HS-5 (cell line): ENCODE data around the gene SIVA1.

ENCODE experiments used
- DNase-seq: peaks from one replicate; pipeline ENCODE4 v3.0.0-alpha.2; 2012; ENCODE audit warnings: low read depth

The SIVA1 gene

GRCh38 chr14:104797115-104798044, 44.4 kb downstream of the SIVA1 start:
- DNase-seq: no peak

GRCh38 chr14:104798300-104799243, 45.6 kb downstream of the SIVA1 start:
- DNase-seq: no peak

- no peak for DNase-seq
Observed at GRCh38 chr14:104799244-104800014, 46.5 kb downstream of the SIVA1 start.

- no peak for DNase-seq
Observed at GRCh38 chr14:104800015-104800770, 47.2 kb downstream of the SIVA1 start.

GRCh38 chr14:104800771-104801519, 48.0 kb downstream of the SIVA1 start, which contains the start of gene ZBTB42:
TSS of gene ZBTB42 (plus strand) at chr14:104801101. CDS start at chr14:104801198, 97 bp downstream.
- DNase-seq: peak; percentile 4

GRCh38 chr14:104801520-104802393, 48.8 kb downstream of the SIVA1 start:
- no peak for DNase-seq

- no peak for DNase-seq
Observed at GRCh38 chr14:104802394-104803184, 49.6 kb downstream of the SIVA1 start.

- DNase-seq: no peak
Observed at GRCh38 chr14:104803280-104803911, 50.4 kb downstream of the SIVA1 start.

- DNase-seq: no peak
Observed at GRCh38 chr14:104803912-104804410, 51.0 kb downstream of the SIVA1 start.

GRCh38 chr14:104804481-104805325, 51.8 kb downstream of the SIVA1 start:
- DNase-seq: no peak

- DNase-seq: peak; percentile 23
Observed at GRCh38 chr14:104805326-104805678, 52.4 kb downstream of the SIVA1 start.

- DNase-seq: no peak
Observed at GRCh38 chr14:104805941-104806624, 53.1 kb downstream of the SIVA1 start.

GRCh38 chr14:104806625-104807465, 53.9 kb downstream of the SIVA1 start:
- DNase-seq: no peak

- DNase-seq: no peak
Observed at GRCh38 chr14:104808456-104808855, 55.5 kb downstream of the SIVA1 start.
